ENCODE results near the gene WNK3.
A peak's percentile ranks its signal among the peaks of the same experiment; 100 is the strongest.
"Not testable (repeated sequence)": the region's sequence is repeated elsewhere in the genome, so short reads cannot be mapped to it uniquely, and the experiment has no call there.

Gene WNK3

GRCh38 chrX:54357414-54358377 is at the start of gene WNK3:
Gene WNK3, minus strand, starts transcription at chrX:54358046.
- DNase-seq: peak; percentile 10

- no peak for DNase-seq
Measured at GRCh38 chrX:54407266-54407665, 49.4 kb upstream of the WNK3 start.

- DNase-seq: no peak
Measured at GRCh38 chrX:54397113-54397512, 39.3 kb upstream of the WNK3 start.

GRCh38 chrX:54386314-54386713 is 28.5 kb upstream of the WNK3 start:
- DNase-seq: no peak

GRCh38 chrX:54384661-54385060 is 26.8 kb upstream of the WNK3 start:
- not testable (repeated sequence) for DNase-seq

- no peak for DNase-seq
Measured at GRCh38 chrX:54359408-54359807, 1.6 kb upstream of the WNK3 start.

- peak; percentile 16 for DNase-seq
Measured at GRCh38 chrX:54358424-54359211, 772 bp upstream of the WNK3 start.

GRCh38 chrX:54352677-54353076 is 5.2 kb downstream of the WNK3 start:
- no peak for DNase-seq

GRCh38 chrX:54337383-54337782 is 20.5 kb downstream of the WNK3 start:
- DNase-seq: not testable (repeated sequence)

- DNase-seq: no peak
Measured at GRCh38 chrX:54325077-54325476, 32.8 kb downstream of the WNK3 start.

GRCh38 chrX:54320067-54320466 is 37.8 kb downstream of the WNK3 start:
- DNase-seq: no peak

- DNase-seq: no peak
Measured at GRCh38 chrX:54306379-54306778, 51.5 kb downstream of the WNK3 start.

- DNase-seq: no peak
Measured at GRCh38 chrX:54301516-54301915, 56.3 kb downstream of the WNK3 start.

GRCh38 chrX:54294306-54294705 is 63.5 kb downstream of the WNK3 start:
- no peak for DNase-seq

GRCh38 chrX:54292755-54293154 is 65.1 kb downstream of the WNK3 start:
- DNase-seq: no peak

- DNase-seq: no peak
Measured at GRCh38 chrX:54291758-54292157, 66.1 kb downstream of the WNK3 start.

GRCh38 chrX:54288968-54289367 is 68.9 kb downstream of the WNK3 start:
- no peak for DNase-seq

- no peak for DNase-seq
Measured at GRCh38 chrX:54288277-54288676, 69.6 kb downstream of the WNK3 start.

GRCh38 chrX:54281676-54282075 is 76.2 kb downstream of the WNK3 start:
- DNase-seq: no peak

- no peak for DNase-seq
Measured at GRCh38 chrX:54280466-54280865, 77.4 kb downstream of the WNK3 start.

- no peak for DNase-seq
Measured at GRCh38 chrX:54271664-54272063, 86.2 kb downstream of the WNK3 start.

- DNase-seq: peak; percentile 5
Measured at GRCh38 chrX:54248309-54248708, 109.5 kb downstream of the WNK3 start.

- no peak for DNase-seq
Measured at GRCh38 chrX:54246866-54247265, 111.0 kb downstream of the WNK3 start.

- no peak for DNase-seq
Measured at GRCh38 chrX:54238588-54238987, 119.3 kb downstream of the WNK3 start.
